MM.1S (cell line): ENCODE results near the gene RASA1.

Experiments used
- DNase-seq: peaks from one replicate; pipeline ENCODE4 v3.0.0-alpha.2; 2015
- H2AFZ ChIP-seq: fragments of 300-600 bp; sonication (generic); 2 replicates; pipeline ENCODE4 v1.6.0; 2016; ENCODE audit warnings: antibody characterized with exemption, low read length
- H3F3A ChIP-seq: fragments of 300-600 bp; sonication (generic); 2 replicates; pipeline ENCODE4 v1.6.1; 2016; ENCODE audit warnings: mild to moderate bottlenecking, antibody characterized with exemption, low read length, moderate library complexity, mixed read lengths; ENCODE audit not compliant: insufficient read depth
- H3K27ac ChIP-seq: fragments of 300-600 bp; sonication (generic); 2 replicates; pipeline ENCODE4 v1.5.1; 2016; ENCODE audit warnings: mild to moderate bottlenecking, low read length
- H3K27me3 ChIP-seq: fragments of 300-600 bp; sonication (generic); replicated peaks from 2 replicates; pipeline ENCODE4 v1.6.0; 2016; ENCODE audit warnings: low read length; ENCODE audit not compliant: insufficient read depth
- H3K36me3 ChIP-seq: fragments of 300-600 bp; sonication (generic); replicated peaks from 2 replicates; pipeline ENCODE4 v1.6.1; 2016; ENCODE audit warnings: mild to moderate bottlenecking, low read length, mixed read lengths; ENCODE audit not compliant: insufficient read depth
- H3K4me1 ChIP-seq: fragments of 300-600 bp; sonication (generic); 2 replicates; pipeline ENCODE4 v1.6.1; 2016; ENCODE audit warnings: low read length, mixed read lengths
- H3K4me2 ChIP-seq: fragments of 300-600 bp; sonication (generic); 2 replicates; pipeline ENCODE4 v1.6.0; 2016; ENCODE audit warnings: low read depth, low read length
- H3K4me3 ChIP-seq: fragments of 300-600 bp; sonication (generic); 2 replicates; pipeline ENCODE4 v1.5.1; 2016; ENCODE audit warnings: low read length, mixed read lengths
- H3K79me2 ChIP-seq: fragments of 300-600 bp; sonication (generic); 2 replicates; pipeline ENCODE4 v1.6.1; 2016; ENCODE audit warnings: mixed run types, low read length, mixed read lengths
- H3K9ac ChIP-seq: fragments of 300-600 bp; sonication (generic); 2 replicates; pipeline ENCODE4 v1.6.1; 2016; ENCODE audit warnings: low read length, mixed read lengths
- H3K9me2 ChIP-seq: fragments of 300-600 bp; sonication (generic); replicated peaks from 2 replicates; pipeline ENCODE4 v1.6.1; 2016; ENCODE audit warnings: mild to moderate bottlenecking, low read length, mixed read lengths; ENCODE audit not compliant: insufficient read depth
- H3K9me3 ChIP-seq: fragments of 300-600 bp; sonication (generic); replicated peaks from 2 replicates; pipeline ENCODE4 v1.6.1; 2016; ENCODE audit warnings: mild to moderate bottlenecking, low read length, mixed read lengths; ENCODE audit not compliant: insufficient read depth
- H4K20me1 ChIP-seq: fragments of 300-600 bp; sonication (generic); 2 replicates; pipeline ENCODE4 v1.6.1; 2016; ENCODE audit warnings: mild to moderate bottlenecking, low read length, moderate library complexity, mixed read lengths; ENCODE audit not compliant: insufficient read depth
- EZH2 ChIP-seq: fragments of 300-600 bp; sonication (generic); optimal IDR thresholded peaks from 2 replicates; pipeline ENCODE3; 2017; ENCODE audit warnings: low read depth, mild to moderate bottlenecking, antibody characterized with exemption, low read length, mixed read lengths
- EZH2phosphoT487 ChIP-seq: fragments of 300-600 bp; sonication (generic); IDR thresholded peaks from 2 replicates; pipeline ENCODE4 v1.6.1; 2018; ENCODE audit warnings: antibody characterized with exemption, low read length
- TF ChIP-seq, protein P1 (sequence below): fragments of 300-600 bp; sonication (generic); IDR thresholded peaks from 2 replicates; pipeline ENCODE4 v1.5.1; 2016; ENCODE audit warnings: antibody characterized with exemption, low read length, mixed read lengths

The RASA1 gene

DNA sequence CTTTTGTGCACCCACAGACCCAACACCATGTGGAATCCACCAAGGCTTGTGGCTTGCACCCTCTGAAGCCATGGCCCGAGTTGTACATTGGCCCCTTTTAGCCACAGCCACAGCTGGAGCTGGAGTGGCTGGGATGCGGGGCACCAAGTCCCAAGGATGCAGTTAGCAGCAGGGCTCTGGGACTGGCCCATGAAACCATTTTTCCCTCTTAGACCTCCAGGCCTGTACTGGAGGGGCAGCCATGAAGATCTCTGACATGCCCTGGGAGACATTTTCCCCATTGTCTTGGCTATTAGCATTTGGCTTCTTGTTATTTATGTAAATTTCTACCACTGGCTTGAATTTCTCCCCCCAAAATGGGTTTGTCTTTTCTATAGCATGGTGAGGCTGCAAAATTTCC is 51.8 kb downstream of the RASA1 start:
- peaks cover 98% of the 10 kb centered on the region for H3K79me2 ChIP-seq
- no peaks in the 10 kb centered on the region for H3K9me3 ChIP-seq
- H3F3A ChIP-seq, result no peaks in the 10 kb centered on the region
- H3K27me3 ChIP-seq, result no peaks in the 10 kb centered on the region
- no peaks in the 10 kb centered on the region for H3K4me1 ChIP-seq
- no peak overlapping the region for H3K9ac ChIP-seq
- H3K27ac ChIP-seq, result no peak overlapping the region
- no peaks in the 10 kb centered on the region for H3K36me3 ChIP-seq
- H3K4me2 ChIP-seq, result no peak overlapping the region
- H4K20me1 ChIP-seq, result no peaks in the 10 kb centered on the region
- no peak overlapping the region for H2AFZ ChIP-seq
- no peaks in the 10 kb centered on the region for H3K9me2 ChIP-seq
- TF ChIP-seq, protein P1, sequence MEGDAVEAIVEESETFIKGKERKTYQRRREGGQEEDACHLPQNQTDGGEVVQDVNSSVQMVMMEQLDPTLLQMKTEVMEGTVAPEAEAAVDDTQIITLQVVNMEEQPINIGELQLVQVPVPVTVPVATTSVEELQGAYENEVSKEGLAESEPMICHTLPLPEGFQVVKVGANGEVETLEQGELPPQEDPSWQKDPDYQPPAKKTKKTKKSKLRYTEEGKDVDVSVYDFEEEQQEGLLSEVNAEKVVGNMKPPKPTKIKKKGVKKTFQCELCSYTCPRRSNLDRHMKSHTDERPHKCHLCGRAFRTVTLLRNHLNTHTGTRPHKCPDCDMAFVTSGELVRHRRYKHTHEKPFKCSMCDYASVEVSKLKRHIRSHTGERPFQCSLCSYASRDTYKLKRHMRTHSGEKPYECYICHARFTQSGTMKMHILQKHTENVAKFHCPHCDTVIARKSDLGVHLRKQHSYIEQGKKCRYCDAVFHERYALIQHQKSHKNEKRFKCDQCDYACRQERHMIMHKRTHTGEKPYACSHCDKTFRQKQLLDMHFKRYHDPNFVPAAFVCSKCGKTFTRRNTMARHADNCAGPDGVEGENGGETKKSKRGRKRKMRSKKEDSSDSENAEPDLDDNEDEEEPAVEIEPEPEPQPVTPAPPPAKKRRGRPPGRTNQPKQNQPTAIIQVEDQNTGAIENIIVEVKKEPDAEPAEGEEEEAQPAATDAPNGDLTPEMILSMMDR, result no peak
- no peak for TF ChIP-seq EZH2phosphoT487
- H3K4me3 ChIP-seq, result no peak overlapping the region
- no peak for DNase-seq

DNA sequence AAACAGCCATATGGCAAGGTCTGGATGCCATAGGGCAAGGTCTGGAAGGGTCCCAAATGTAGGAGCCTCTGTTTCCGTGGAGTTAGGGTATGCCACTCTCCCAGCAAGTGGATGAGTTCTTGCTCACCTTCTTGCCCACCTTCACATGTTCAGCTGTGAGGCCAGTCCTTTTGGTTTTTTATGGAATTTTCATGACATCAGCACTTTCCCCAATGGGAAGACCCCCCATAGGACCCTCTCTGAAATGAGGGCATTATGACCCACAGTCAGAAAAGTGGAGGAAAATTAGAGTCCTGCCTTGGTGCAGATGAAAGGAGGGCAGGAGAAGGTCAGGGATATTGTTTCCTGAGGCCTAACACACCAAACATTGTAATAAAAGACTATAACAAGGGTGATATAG is 53.9 kb downstream of the RASA1 start:
- no peaks in the 10 kb centered on the region for H4K20me1 ChIP-seq
- no peaks in the 10 kb centered on the region for H3K36me3 ChIP-seq
- no peak for DNase-seq
- no peak for TF ChIP-seq EZH2
- no peak for TF ChIP-seq EZH2phosphoT487
- TF ChIP-seq, protein P1, result no peak
- H2AFZ ChIP-seq, result no peak overlapping the region
- H3K27me3 ChIP-seq, result no peaks in the 10 kb centered on the region
- H3K4me3 ChIP-seq, result no peak overlapping the region
- H3K79me2 ChIP-seq, result peaks cover 100% of the 10 kb centered on the region
- no peaks in the 10 kb centered on the region for H3K4me1 ChIP-seq
- no peak overlapping the region for H3K9ac ChIP-seq
- H3K9me2 ChIP-seq, result no peaks in the 10 kb centered on the region
- no peak overlapping the region for H3K4me2 ChIP-seq
- no peak overlapping the region for H3K27ac ChIP-seq
- no peaks in the 10 kb centered on the region for H3K9me3 ChIP-seq
- H3F3A ChIP-seq, result no peaks in the 10 kb centered on the region

DNA sequence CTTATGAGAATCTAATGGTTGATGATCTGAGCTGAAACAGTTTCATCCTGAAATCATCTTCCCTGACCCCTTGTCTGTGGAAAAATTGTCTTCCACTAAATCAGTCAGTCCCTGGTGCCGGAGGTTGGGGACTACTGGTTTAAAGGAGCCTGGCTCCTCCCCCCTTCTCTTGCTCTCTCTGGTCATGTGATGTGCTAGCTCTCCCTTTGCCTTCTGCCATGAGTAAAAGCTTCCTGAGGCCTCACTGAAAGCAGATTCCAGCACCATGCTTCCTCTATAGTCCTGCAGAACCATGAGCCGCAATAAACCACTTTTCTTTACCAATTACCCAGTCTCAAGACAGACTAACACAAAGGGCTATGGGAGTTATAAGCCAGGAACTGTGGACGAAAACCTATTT is 54.7 kb downstream of the RASA1 start:
- no peaks in the 10 kb centered on the region for H3K9me3 ChIP-seq
- TF ChIP-seq, protein P1, result no peak
- TF ChIP-seq EZH2phosphoT487 (no peak), EZH2 (no peak)
- no peaks in the 10 kb centered on the region for H3K9me2 ChIP-seq
- no peaks in the 10 kb centered on the region for H3K27me3 ChIP-seq
- H3K9ac ChIP-seq, result no peak overlapping the region
- no peaks in the 10 kb centered on the region for H3F3A ChIP-seq
- H3K27ac ChIP-seq, result no peak overlapping the region
- H3K4me2 ChIP-seq, result no peak overlapping the region
- H4K20me1 ChIP-seq, result no peaks in the 10 kb centered on the region
- H3K79me2 ChIP-seq, result peaks cover 100% of the 10 kb centered on the region
- no peak overlapping the region for H3K4me3 ChIP-seq
- no peaks in the 10 kb centered on the region for H3K4me1 ChIP-seq
- H3K36me3 ChIP-seq, result no peaks in the 10 kb centered on the region
- DNase-seq, result no peak
- no peak overlapping the region for H2AFZ ChIP-seq

DNA sequence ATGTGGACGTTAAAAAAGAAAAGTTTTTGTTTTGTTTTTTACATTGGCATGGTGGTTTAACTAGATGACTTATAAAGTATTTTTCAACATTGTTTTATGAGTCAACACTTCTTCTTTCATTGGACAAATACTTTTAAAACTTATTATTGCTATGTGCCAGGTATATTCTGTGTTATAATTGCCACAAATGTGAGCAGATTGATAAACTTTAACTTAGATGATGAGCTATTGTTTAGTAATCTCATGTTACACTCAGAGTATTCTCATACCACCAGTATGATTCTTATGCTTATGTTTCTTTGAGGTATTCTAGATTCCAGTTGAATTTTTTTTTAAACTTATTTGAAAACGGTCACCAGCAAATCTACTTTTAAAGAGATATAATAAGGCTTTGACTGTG is 60.3 kb downstream of the RASA1 start:
- no peak overlapping the region for H3K4me3 ChIP-seq
- H4K20me1 ChIP-seq, result no peaks in the 10 kb centered on the region; the same call in 1 of the 2 replicates
- H3K79me2 ChIP-seq, result peaks cover 77% of the 10 kb centered on the region
- H3K4me1 ChIP-seq, result no peaks in the 10 kb centered on the region
- H3F3A ChIP-seq, result no peaks in the 10 kb centered on the region
- H3K9me3 ChIP-seq, result no peaks in the 10 kb centered on the region
- DNase-seq, result no peak
- no peaks in the 10 kb centered on the region for H3K27me3 ChIP-seq
- TF ChIP-seq EZH2 (no peak), EZH2phosphoT487 (no peak)
- TF ChIP-seq, protein P1, result no peak
- no peaks in the 10 kb centered on the region for H3K9me2 ChIP-seq
- no peaks in the 10 kb centered on the region for H3K36me3 ChIP-seq
- H3K27ac ChIP-seq, result no peak overlapping the region
- H2AFZ ChIP-seq, result no peak overlapping the region
- H3K4me2 ChIP-seq, result no peak overlapping the region
- H3K9ac ChIP-seq, result no peak overlapping the region
